HCT116 (cell line): ENCODE data around the gene SERINC3. TPM values are rescaled to one million over a fixed set of nuclear protein-coding genes. Genes with fewer than 3 reads are reported as not detected.

Experiments used
- ATAC-seq: fragments of 200-7000 bp; cut with Tn5 transposase; 2 replicates; pipeline ENCODE4 v1.9.1; 2020; ENCODE audit warnings: mild to moderate bottlenecking, moderate library complexity
- BruUV-seq: library from RNA; stranded (reverse); fragments of 400-500 nt; replicated peaks from 2 replicates; lab custom pipeline; 2021; lab: Mats Ljungman, UMichigan
- CTCF ChIA-PET: fragments of 300-600 bp; sonication (Branson Sonifier 250); formaldehyde crosslinking; loops from one replicate; lab custom pipeline; 2021; ENCODE audit warnings: antibody characterized with exemption; lab: Charles Lee
- POLR2A ChIA-PET: fragments of 300-600, 350-600 bp; sonication (Branson Sonifier 250); formaldehyde crosslinking; loops from one replicate; lab custom pipeline; 2021; ENCODE audit warnings: antibody characterized with exemption; lab: Charles Lee
- RAD21 ChIA-PET, 2 experiments: fragments of 300-600 bp; sonication (Branson Sonifier 250); formaldehyde crosslinking; loops; one replicate each; lab custom pipeline; 2023; ENCODE audit warnings: low total read pairs in 2 of 2; ENCODE audit not compliant: uncharacterized antibody in 2 of 2, unreplicated experiment in 2 of 2, low non-redundant PET in 1 of 2; lab: Charles Lee
- DNase-seq: peaks from one replicate; pipeline ENCODE4 v3.0.0-alpha.2; 2010; ENCODE audit warnings: low read depth, low spot score
- H2AFZ ChIP-seq: fragments of 200-600 bp; shearing (Covaris generic), sonication (generic); 2 replicates; pipeline ENCODE4 v1.6.1; 2017; ENCODE audit warnings: low read depth, mixed run types, mixed read lengths, antibody characterized with exemption, low read length; ENCODE audit not compliant: poor library complexity, severe bottlenecking
- H3K27ac ChIP-seq: 2 replicates; pipeline ENCODE4 v1.5.1; 2012; ENCODE audit warnings: low read depth, low read length
- H3K27me3 ChIP-seq: fragments of 200-600 bp; sonication (generic); 2 replicates; pipeline ENCODE4 v1.6.1; 2016; ENCODE audit warnings: mixed run types, low read length, mixed read lengths; ENCODE audit not compliant: insufficient read depth
- H3K36me3 ChIP-seq, 2 experiments: fragments of 200-500 bp in 1 of 2; fragments of 200-600 bp in 1 of 2; sonication (Bioruptor generic) in 1 of 2; sonication (generic) in 1 of 2; 2 replicates each; pipeline versions ENCODE4 v1.5.1 to v1.6.1; 2014 to 2016; ENCODE audit warnings: low read length in 2 of 2, inconsistent platforms in 1 of 2, mixed read lengths in 1 of 2, mixed run types in 1 of 2; ENCODE audit not compliant: insufficient read depth in 2 of 2, control insufficient read depth in 1 of 2
- H3K4me1 ChIP-seq, 2 experiments: fragments of 200-600 bp in 1 of 2; sonication (generic) in 1 of 2; 2 replicates each; pipeline versions ENCODE4 v1.5.1 to v1.6.1; 2012 to 2017; ENCODE audit warnings: low read length in 2 of 2, inconsistent platforms in 1 of 2, mild to moderate bottlenecking in 1 of 2, mixed read lengths in 1 of 2, mixed run types in 1 of 2, moderate library complexity in 1 of 2; ENCODE audit not compliant: insufficient read depth in 2 of 2, control insufficient read depth in 1 of 2
- H3K4me2 ChIP-seq: fragments of 200-600 bp; sonication (generic); 2 replicates; pipeline ENCODE4 v1.6.1; 2017; ENCODE audit warnings: mixed run types, low read length, mixed read lengths
- H3K4me3 ChIP-seq, 2 experiments: fragments of 200-600 bp in 1 of 2; sonication (generic) in 1 of 2; replicated peaks in 1 of 2; 2 replicates each; pipeline ENCODE4 v1.5.1; 2011 to 2016; ENCODE audit warnings: low read length in 2 of 2, control low read depth in 1 of 2, low read depth in 1 of 2, mild to moderate bottlenecking in 1 of 2, mixed read lengths in 1 of 2, mixed run types in 1 of 2
- H3K79me2 ChIP-seq: fragments of 200-600 bp; sonication (generic); 2 replicates; pipeline ENCODE4 v1.6.1; 2017; ENCODE audit warnings: mild to moderate bottlenecking, mixed run types, low read length, moderate library complexity, mixed read lengths; ENCODE audit not compliant: insufficient read depth
- H3K9ac ChIP-seq: fragments of 200-600 bp; sonication (generic); 2 replicates; pipeline ENCODE4 v1.6.1; 2016; ENCODE audit warnings: low read length, mixed read lengths
- H3K9me2 ChIP-seq: fragments of 200-600 bp; sonication (generic), shearing (Covaris generic); 2 replicates; pipeline ENCODE4 v1.6.1; 2017; ENCODE audit warnings: mixed run types, mild to moderate bottlenecking, moderate library complexity; ENCODE audit not compliant: insufficient read depth
- H3K9me3 ChIP-seq, 2 experiments: fragments of 200-500 bp in 1 of 2; fragments of 200-600 bp in 1 of 2; sonication (Bioruptor generic) in 1 of 2; sonication (generic) in 1 of 2; 2 replicates each; pipeline ENCODE4 v1.6.1; 2014 to 2017; ENCODE audit warnings: low read length in 2 of 2, mixed read lengths in 2 of 2, inconsistent platforms in 1 of 2, low read depth in 1 of 2, mild to moderate bottlenecking in 1 of 2, mixed run types in 1 of 2, moderate library complexity in 1 of 2; ENCODE audit not compliant: control insufficient read depth in 1 of 2, insufficient read depth in 1 of 2
- H4K20me1 ChIP-seq: fragments of 200-600 bp; sonication (generic), shearing (Covaris generic); 2 replicates; pipeline ENCODE4 v1.6.1; 2017; ENCODE audit warnings: mixed run types, mild to moderate bottlenecking, moderate library complexity; ENCODE audit not compliant: insufficient read depth
- CTCF ChIP-seq, 3 experiments: fragments of 200-600 bp in 1 of 3; sonication (generic) in 1 of 3; IDR thresholded peaks in 2 of 3; conservative IDR thresholded peaks in 1 of 3; 2 replicates each; pipeline ENCODE4 v1.5.1; 2012 to 2017; ENCODE audit warnings: low read depth in 2 of 3, low read length in 2 of 3, antibody characterized with exemption in 1 of 3, borderline replicate concordance in 1 of 3, control low read depth in 1 of 3, mild to moderate bottlenecking in 1 of 3, mixed read lengths in 1 of 3, mixed run types in 1 of 3, moderate library complexity in 1 of 3; ENCODE audit not compliant: insufficient read depth in 1 of 3
- EZH2phosphoT487 ChIP-seq: fragments of 200-600 bp; IDR thresholded peaks from 2 replicates; pipeline ENCODE4 v1.6.1; 2018; ENCODE audit warnings: antibody characterized with exemption, borderline replicate concordance
- FOSL1 ChIP-seq: IDR thresholded peaks from 2 replicates; pipeline ENCODE4 v1.6.1; 2012; ENCODE audit warnings: low read depth
- intact Hi-C: fragments of 100-400 bp; cut with micrococcal nuclease; formaldehyde crosslinking; loops from 2 replicates; pipeline ENCODE4 v1.10.0; 2022
- total RNA-seq: library from RNA; stranded (reverse); gene quantifications from one replicate; pipeline ENCODE4 v1.2.1, GENCODE V29; 2021; ENCODE audit not compliant: unreplicated experiment
- TF ChIP-seq, protein P1 (sequence below): IDR thresholded peaks from 2 replicates; pipeline ENCODE4 v1.6.1; 2011; ENCODE audit warnings: mild to moderate bottlenecking, low read length, moderate library complexity; ENCODE audit not compliant: insufficient replicate concordance; ENCODE audit errors: extremely low read depth

Gene SERINC3
- total RNA-seq, 1 experiment from 2014 or later, result 56.8 TPM

GRCh38 chr20:44527716-44528199 lies 5.9 kb upstream of the SERINC3 start:
- no peak overlapping the region for H3K27ac ChIP-seq
- ChIA-PET RAD21 (no interaction called here), POLR2A (no interaction called here), CTCF (no interaction called here)
- no peak overlapping the region for H3K4me2 ChIP-seq
- ATAC-seq (no peak), DNase-seq (no peak)
- intact Hi-C loops, result no loop called here
- peaks cover 14 to 29% of the 10 kb centered on the region in 2 experiments for H3K4me1 ChIP-seq
- H2AFZ ChIP-seq, result no peak overlapping the region
- no peaks in the 10 kb centered on the region for H4K20me1 ChIP-seq
- no peak overlapping the region for H3K9ac ChIP-seq
- H3K36me3 ChIP-seq, result no peaks in the 10 kb centered on the region
- no peaks in the 10 kb centered on the region for H3K9me3 ChIP-seq
- BruUV-seq, result no TSS peak
- no peaks in the 10 kb centered on the region for H3K27me3 ChIP-seq
- H3K9me2 ChIP-seq, result no peaks in the 10 kb centered on the region
- no peak overlapping the region for H3K4me3 ChIP-seq
- TF ChIP-seq EZH2phosphoT487, result no peak
- TF ChIP-seq, protein P1, sequence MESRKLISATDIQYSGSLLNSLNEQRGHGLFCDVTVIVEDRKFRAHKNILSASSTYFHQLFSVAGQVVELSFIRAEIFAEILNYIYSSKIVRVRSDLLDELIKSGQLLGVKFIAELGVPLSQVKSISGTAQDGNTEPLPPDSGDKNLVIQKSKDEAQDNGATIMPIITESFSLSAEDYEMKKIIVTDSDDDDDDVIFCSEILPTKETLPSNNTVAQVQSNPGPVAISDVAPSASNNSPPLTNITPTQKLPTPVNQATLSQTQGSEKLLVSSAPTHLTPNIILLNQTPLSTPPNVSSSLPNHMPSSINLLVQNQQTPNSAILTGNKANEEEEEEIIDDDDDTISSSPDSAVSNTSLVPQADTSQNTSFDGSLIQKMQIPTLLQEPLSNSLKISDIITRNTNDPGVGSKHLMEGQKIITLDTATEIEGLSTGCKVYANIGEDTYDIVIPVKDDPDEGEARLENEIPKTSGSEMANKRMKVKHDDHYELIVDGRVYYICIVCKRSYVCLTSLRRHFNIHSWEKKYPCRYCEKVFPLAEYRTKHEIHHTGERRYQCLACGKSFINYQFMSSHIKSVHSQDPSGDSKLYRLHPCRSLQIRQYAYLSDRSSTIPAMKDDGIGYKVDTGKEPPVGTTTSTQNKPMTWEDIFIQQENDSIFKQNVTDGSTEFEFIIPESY, result no peak
- no peaks in the 10 kb centered on the region for H3K79me2 ChIP-seq

- H3K27ac ChIP-seq, result no peak overlapping the region
- no TSS peak for BruUV-seq
- ChIA-PET POLR2A (no interaction called here), RAD21 (no interaction called here), CTCF (no interaction called here)
- H3K36me3 ChIP-seq, result no peaks in the 10 kb centered on the region
- H4K20me1 ChIP-seq, result no peaks in the 10 kb centered on the region
- H2AFZ ChIP-seq, result no peak overlapping the region
- peaks cover 5 to 29% of the 10 kb centered on the region in 2 experiments for H3K4me1 ChIP-seq
- H3K9ac ChIP-seq, result no peak overlapping the region
- H3K9me3 ChIP-seq, result no peaks in the 10 kb centered on the region
- no peak for TF ChIP-seq CTCF (IDR thresholded peaks at IDR 0.05 in 2 of 3, conservative IDR thresholded peaks at IDR 0.05 in 1 of 3; ENCODE audit: borderline replicate concordance in 1 of 3, insufficient read depth in 1 of 3, low read depth in 2 of 3, low read length in 2 of 3)
- peak; percentile 11; the same call in 1 of the 2 replicates for TF ChIP-seq FOSL1
- peaks cover 7% of the 10 kb centered on the region for H3K79me2 ChIP-seq
- no peaks in the 10 kb centered on the region for H3K27me3 ChIP-seq
- ATAC-seq (no peak), DNase-seq (peak; percentile 22)
- H3K9me2 ChIP-seq, result no peaks in the 10 kb centered on the region
- intact Hi-C loops, result no loop called here
- peak overlapping the region; percentile 61 for H3K4me2 ChIP-seq
- H3K4me3 ChIP-seq, result no peak overlapping the region
Observed at GRCh38 chr20:44526129-44526528, 4.3 kb upstream of the SERINC3 start.
